ENCODE data around the gene CA4.

CA4 gene

GRCh38 chr17:60129164-60129563 lies 20.6 kb upstream of the CA4 start:
- Histone ChIP-seq H3K4me1 (ENCODE audit: control insufficient read depth, insufficient read depth, low read length, poor library complexity, severe bottlenecking) (no peaks in the 10 kb centered on the region), H3K27me3 (replicated peaks; ENCODE audit: control insufficient read depth, insufficient read depth, low read length, poor library complexity, severe bottlenecking) (no peaks in the 10 kb centered on the region), H3K36me3 (ENCODE audit: control insufficient read depth, insufficient read depth, low read length) (no peaks in the 10 kb centered on the region), H3K9me3 (ENCODE audit: control insufficient read depth, low read length) (no peaks in the 10 kb centered on the region), H3K4me3 (ENCODE audit: insufficient read depth, low read depth, low read length, poor library complexity, severe bottlenecking) (no peak overlapping the region), H3K27ac (ENCODE audit: insufficient read depth, low read length, poor library complexity, severe bottlenecking) (no peak overlapping the region)
- no peak for DNase-seq

- Histone ChIP-seq H3K27me3 (replicated peaks; ENCODE audit: control insufficient read depth, insufficient read depth, low read length, poor library complexity, severe bottlenecking) (no peaks in the 10 kb centered on the region), H3K4me1 (ENCODE audit: control insufficient read depth, insufficient read depth, low read length, poor library complexity, severe bottlenecking) (no peaks in the 10 kb centered on the region), H3K36me3 (ENCODE audit: control insufficient read depth, insufficient read depth, low read length) (no peaks in the 10 kb centered on the region), H3K27ac (ENCODE audit: insufficient read depth, low read length, poor library complexity, severe bottlenecking) (no peak overlapping the region), H3K9me3 (ENCODE audit: control insufficient read depth, low read length) (no peaks in the 10 kb centered on the region), H3K4me3 (ENCODE audit: insufficient read depth, low read depth, low read length, poor library complexity, severe bottlenecking) (no peak overlapping the region)
- DNase-seq, result no peak
Measured at GRCh38 chr17:60130466-60130865, 19.3 kb upstream of the CA4 start.

- no peak for DNase-seq
- no peaks in the 10 kb centered on the region for H3K9me3 ChIP-seq (ENCODE audit: control insufficient read depth, low read length)
- H3K27me3 ChIP-seq (replicated peaks; ENCODE audit: control insufficient read depth, insufficient read depth, low read length, poor library complexity, severe bottlenecking), result peaks cover 12% of the 10 kb centered on the region
- H3K4me3 ChIP-seq (ENCODE audit: insufficient read depth, low read depth, low read length, poor library complexity, severe bottlenecking), result peak overlapping the region; percentile 65
- H3K36me3 ChIP-seq (ENCODE audit: control insufficient read depth, insufficient read depth, low read length), result no peaks in the 10 kb centered on the region
- H3K4me1 ChIP-seq (ENCODE audit: control insufficient read depth, insufficient read depth, low read length, poor library complexity, severe bottlenecking), result peaks cover 7% of the 10 kb centered on the region
- H3K27ac ChIP-seq (ENCODE audit: insufficient read depth, low read length, poor library complexity, severe bottlenecking), result peak overlapping the region; percentile 37
Measured at GRCh38 chr17:60134396-60135150, 15.2 kb upstream of the CA4 start.

GRCh38 chr17:60135151-60135950 lies 14.4 kb upstream of the CA4 start:
- Histone ChIP-seq H3K27me3 (replicated peaks; ENCODE audit: control insufficient read depth, insufficient read depth, low read length, poor library complexity, severe bottlenecking) (peaks cover 18% of the 10 kb centered on the region), H3K9me3 (ENCODE audit: control insufficient read depth, low read length) (no peaks in the 10 kb centered on the region), H3K36me3 (ENCODE audit: control insufficient read depth, insufficient read depth, low read length) (no peaks in the 10 kb centered on the region), H3K4me1 (ENCODE audit: control insufficient read depth, insufficient read depth, low read length, poor library complexity, severe bottlenecking) (peaks cover 13% of the 10 kb centered on the region), H3K27ac (ENCODE audit: insufficient read depth, low read length, poor library complexity, severe bottlenecking) (peak overlapping the region; percentile 37), H3K4me3 (ENCODE audit: insufficient read depth, low read depth, low read length, poor library complexity, severe bottlenecking) (peak overlapping the region; percentile 65)
- DNase-seq, result peak; percentile 52 to 65 (median 65)

- Histone ChIP-seq H3K4me3 (ENCODE audit: insufficient read depth, low read depth, low read length, poor library complexity, severe bottlenecking) (peak overlapping the region; percentile 65), H3K4me1 (ENCODE audit: control insufficient read depth, insufficient read depth, low read length, poor library complexity, severe bottlenecking) (peaks cover 13% of the 10 kb centered on the region), H3K27ac (ENCODE audit: insufficient read depth, low read length, poor library complexity, severe bottlenecking) (no peak overlapping the region), H3K27me3 (replicated peaks; ENCODE audit: control insufficient read depth, insufficient read depth, low read length, poor library complexity, severe bottlenecking) (peaks cover 26% of the 10 kb centered on the region), H3K36me3 (ENCODE audit: control insufficient read depth, insufficient read depth, low read length) (no peaks in the 10 kb centered on the region), H3K9me3 (ENCODE audit: control insufficient read depth, low read length) (no peaks in the 10 kb centered on the region)
- DNase-seq, result no peak
Measured at GRCh38 chr17:60135951-60136666, 13.7 kb upstream of the CA4 start.

GRCh38 chr17:60137731-60138130 lies 12.0 kb upstream of the CA4 start:
- Histone ChIP-seq H3K4me3 (ENCODE audit: insufficient read depth, low read depth, low read length, poor library complexity, severe bottlenecking) (no peak overlapping the region), H3K27ac (ENCODE audit: insufficient read depth, low read length, poor library complexity, severe bottlenecking) (no peak overlapping the region), H3K36me3 (ENCODE audit: control insufficient read depth, insufficient read depth, low read length) (no peaks in the 10 kb centered on the region), H3K27me3 (replicated peaks; ENCODE audit: control insufficient read depth, insufficient read depth, low read length, poor library complexity, severe bottlenecking) (peaks cover 36% of the 10 kb centered on the region), H3K9me3 (ENCODE audit: control insufficient read depth, low read length) (no peaks in the 10 kb centered on the region), H3K4me1 (ENCODE audit: control insufficient read depth, insufficient read depth, low read length, poor library complexity, severe bottlenecking) (peaks cover 13% of the 10 kb centered on the region)
- DNase-seq, result no peak

GRCh38 chr17:60138769-60139437 lies 10.9 kb upstream of the CA4 start:
- peaks cover 18% of the 10 kb centered on the region for H3K4me1 ChIP-seq (ENCODE audit: control insufficient read depth, insufficient read depth, low read length, poor library complexity, severe bottlenecking)
- peaks cover 38% of the 10 kb centered on the region for H3K27me3 ChIP-seq (replicated peaks; ENCODE audit: control insufficient read depth, insufficient read depth, low read length, poor library complexity, severe bottlenecking)
- H3K9me3 ChIP-seq (ENCODE audit: control insufficient read depth, low read length), result no peaks in the 10 kb centered on the region
- H3K36me3 ChIP-seq (ENCODE audit: control insufficient read depth, insufficient read depth, low read length), result no peaks in the 10 kb centered on the region
- no peak overlapping the region for H3K27ac ChIP-seq (ENCODE audit: insufficient read depth, low read length, poor library complexity, severe bottlenecking)
- DNase-seq, result no peak
- H3K4me3 ChIP-seq (ENCODE audit: insufficient read depth, low read depth, low read length, poor library complexity, severe bottlenecking), result no peak overlapping the region

GRCh38 chr17:60139438-60140285 lies 10.1 kb upstream of the CA4 start:
- no peaks in the 10 kb centered on the region for H3K9me3 ChIP-seq (ENCODE audit: control insufficient read depth, low read length)
- peaks cover 40% of the 10 kb centered on the region for H3K27me3 ChIP-seq (replicated peaks; ENCODE audit: control insufficient read depth, insufficient read depth, low read length, poor library complexity, severe bottlenecking)
- H3K4me1 ChIP-seq (ENCODE audit: control insufficient read depth, insufficient read depth, low read length, poor library complexity, severe bottlenecking), result peaks cover 18% of the 10 kb centered on the region
- DNase-seq, result peak; percentile 7 to 44 (median 43)
- H3K4me3 ChIP-seq (ENCODE audit: insufficient read depth, low read depth, low read length, poor library complexity, severe bottlenecking), result no peak overlapping the region
- no peak overlapping the region for H3K27ac ChIP-seq (ENCODE audit: insufficient read depth, low read length, poor library complexity, severe bottlenecking)
- no peaks in the 10 kb centered on the region for H3K36me3 ChIP-seq (ENCODE audit: control insufficient read depth, insufficient read depth, low read length)

All from effector memory CD4-positive, alpha-beta T cell (primary cell).